Adipose tissue (tissue), 3 donors: Measurements from ENCODE around the gene PFKFB4. TPM values are rescaled to one million over a fixed set of nuclear protein-coding genes. Genes with fewer than 3 reads are reported as not detected.
"Not testable (repeated sequence)": the region's sequence is repeated elsewhere in the genome, so short reads cannot be mapped to it uniquely, and the experiment has no call there.

Experiments
- H3K27ac ChIP-seq: one replicate; pipeline ENCODE4 v1.5.1; 2013; ENCODE audit warnings: low read depth, low read length
- WGBS, 3 donors: extraction: QIAGEN DNeasy Blood & Tissue Kit; methylation state at CpG; one replicate each; pipeline ENCODE4 v1.1.7; 2013; 5-methylcytosine and 5-hydroxymethylcytosine counted together
- polyA plus RNA-seq, 3 donors: library from polyadenylated mRNA; stranded (reverse); fragments of 200-250 nt; gene quantifications; one replicate each; pipeline ENCODE4 v1.2.3, GENCODE V29; 2013
- donor health status: healthy with polysubstance abuse.
- donor health status: Bipolar disorder and iron deficiency.
- donor health status: healthy.

Gene PFKFB4
- polyA plus RNA-seq, 3 donors, result 1.7 to 6.5 (median 5.2) TPM

GRCh38 chr3:48546203-48546829 lies 10.3 kb downstream of the PFKFB4 start:
- H3K27ac ChIP-seq, result no peak overlapping the region
- WGBS, 3 donors, result 74 to 80% (median 76%) methylated on average over 4 of the region's 4 CpGs

GRCh38 chr3:48544141-48544540 lies 12.5 kb downstream of the PFKFB4 start:
- no peak overlapping the region for H3K27ac ChIP-seq
- WGBS, 3 donors, result 76 to 86% (median 80%) methylated on average over 5 of the region's 5 CpGs

- no peak overlapping the region for H3K27ac ChIP-seq
- 33 to 78% (median 38%) methylated on average over 9 of the region's 9 CpGs for whole genome bisulfite sequencing, 3 donors
These were observed 13.2 kb downstream of the PFKFB4 start for GRCh38 chr3:48543271-48543866.

- 94 to 96% (median 95%) methylated on average over 12 of the region's 12 CpGs for WGBS, 3 donors
These were observed 18.2 kb downstream of the PFKFB4 start for GRCh38 chr3:48538451-48538850.

GRCh38 chr3:48536785-48537184 lies 19.8 kb downstream of the PFKFB4 start:
- no peak overlapping the region for H3K27ac ChIP-seq
- WGBS, 3 donors, result 73 to 81% (median 77%) methylated on average over 5 of the region's 5 CpGs

More at GRCh38 chr3:48538451-48538850, 18.2 kb downstream of the PFKFB4 start:
- no peak overlapping the region for H3K27ac ChIP-seq

- WGBS, 3 donors, result 86 to 93% (median 88%) methylated on average over 19 of the region's 19 CpGs
- H3K27ac ChIP-seq, result no peak overlapping the region
These were observed 20.5 kb downstream of the PFKFB4 start for GRCh38 chr3:48536116-48536515.

- H3K27ac ChIP-seq, result no peak overlapping the region
- 93 to 97% (median 96%) methylated on average over 4 of the region's 4 CpGs for WGBS, 3 donors
These were observed 21.0 kb downstream of the PFKFB4 start for GRCh38 chr3:48535578-48535977.

GRCh38 chr3:48532977-48533337 lies 23.6 kb downstream of the PFKFB4 start:
- 79 to 90% (median 88%) methylated on average over 2 of the region's 2 CpGs for WGBS, 3 donors
- no peak overlapping the region for H3K27ac ChIP-seq

GRCh38 chr3:48532271-48532976 lies 24.2 kb downstream of the PFKFB4 start:
- 88 to 94% (median 89%) methylated on average over 6 of the region's 6 CpGs for WGBS, 3 donors
- no peak overlapping the region for H3K27ac ChIP-seq

- 96 to 97% (median 97%) methylated on average over 4 of the region's 4 CpGs for WGBS, 3 donors
- H3K27ac ChIP-seq, result not testable (repeated sequence)
These were observed 25.9 kb downstream of the PFKFB4 start for GRCh38 chr3:48530701-48531100.

- no peak overlapping the region for H3K27ac ChIP-seq
- WGBS, 3 donors, result 63 to 83% (median 66%) methylated on average over 3 of the region's 3 CpGs
These were observed 27.8 kb downstream of the PFKFB4 start for GRCh38 chr3:48528754-48529153.

GRCh38 chr3:48528048-48528447 lies 28.6 kb downstream of the PFKFB4 start:
- H3K27ac ChIP-seq, result no peak overlapping the region
- WGBS, 3 donors, result 64 to 98% (median 64%) methylated on average over 9 of the region's 9 CpGs

GRCh38 chr3:48524970-48525369 lies 31.6 kb downstream of the PFKFB4 start:
- 76 to 91% (median 83%) methylated on average over 9 of the region's 9 CpGs for WGBS, 3 donors
- no peak overlapping the region for H3K27ac ChIP-seq

- H3K27ac ChIP-seq, result no peak overlapping the region
These were observed 35.0 kb downstream of the PFKFB4 start for GRCh38 chr3:48521635-48522034.

GRCh38 chr3:48519277-48519643 lies 37.3 kb downstream of the PFKFB4 start:
- WGBS, 3 donors, result 94 to 95% (median 94%) methylated on average over 9 of the region's 9 CpGs
- no peak overlapping the region for H3K27ac ChIP-seq

More at GRCh38 chr3:48521635-48522034, 35.0 kb downstream of the PFKFB4 start:
- WGBS, 3 donors, result 85 to 96% (median 94%) methylated on average over 6 of the region's 6 CpGs

- WGBS, 3 donors, result 60 to 72% (median 64%) methylated on average over 12 of the region's 12 CpGs
- no peak overlapping the region for H3K27ac ChIP-seq
These were observed 37.8 kb downstream of the PFKFB4 start for GRCh38 chr3:48518638-48519276.

GRCh38 chr3:48518069-48518468 lies 38.5 kb downstream of the PFKFB4 start:
- no peak overlapping the region for H3K27ac ChIP-seq
- 88 to 94% (median 93%) methylated on average over 6 of the region's 6 CpGs for WGBS, 3 donors

- H3K27ac ChIP-seq, result no peak overlapping the region
- 71 to 76% (median 75%) methylated on average over 8 of the region's 8 CpGs for WGBS, 3 donors
These were observed 40.0 kb downstream of the PFKFB4 start for GRCh38 chr3:48516571-48516970.
